HG03558 (cell line): ENCODE measurements around the gene CDKAL1.
"Not testable (repeated sequence)": the region's sequence is repeated elsewhere in the genome, so short reads cannot be mapped to it uniquely, and the experiment has no call there.

ENCODE experiments used
- ATAC-seq: cut with Tn5 transposase; IDR thresholded peaks from one replicate; pipeline ENCODE4 v1.9.1; 2021; ENCODE audit warnings: moderate number of reproducible peaks; ENCODE audit not compliant: unreplicated experiment; ENCODE audit errors: extremely low read depth

The CDKAL1 gene

GRCh38 chr6:20584100-20584731, 50.0 kb downstream of the CDKAL1 start:
- no peak for ATAC-seq

DNA sequence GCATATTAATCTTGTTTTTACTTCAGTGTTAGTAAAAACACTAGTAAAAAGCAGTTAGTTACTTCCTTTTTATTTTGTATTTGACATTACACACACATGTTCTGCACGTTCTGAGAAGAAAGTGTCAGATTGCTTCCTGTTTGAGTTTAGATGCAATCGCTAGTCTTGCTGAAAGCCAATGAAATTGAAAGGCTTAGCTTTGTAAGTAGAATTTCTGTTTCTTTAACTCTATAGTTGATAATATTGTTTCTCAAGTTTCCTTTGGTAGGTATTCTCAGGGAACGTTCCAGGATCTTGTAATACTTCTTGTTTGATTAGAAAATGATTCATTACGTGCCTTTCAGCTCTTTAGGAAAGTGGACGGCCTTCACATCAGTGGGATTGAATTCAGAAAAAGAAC, 55.0 kb downstream of the CDKAL1 start:
- no peak for ATAC-seq

- ATAC-seq, result not testable (repeated sequence)
These were observed 56.2 kb downstream of the CDKAL1 start for GRCh38 chr6:20590476-20590875.

- ATAC-seq, result not testable (repeated sequence)
These were observed 60.1 kb downstream of the CDKAL1 start for GRCh38 chr6:20594299-20594853.

DNA sequence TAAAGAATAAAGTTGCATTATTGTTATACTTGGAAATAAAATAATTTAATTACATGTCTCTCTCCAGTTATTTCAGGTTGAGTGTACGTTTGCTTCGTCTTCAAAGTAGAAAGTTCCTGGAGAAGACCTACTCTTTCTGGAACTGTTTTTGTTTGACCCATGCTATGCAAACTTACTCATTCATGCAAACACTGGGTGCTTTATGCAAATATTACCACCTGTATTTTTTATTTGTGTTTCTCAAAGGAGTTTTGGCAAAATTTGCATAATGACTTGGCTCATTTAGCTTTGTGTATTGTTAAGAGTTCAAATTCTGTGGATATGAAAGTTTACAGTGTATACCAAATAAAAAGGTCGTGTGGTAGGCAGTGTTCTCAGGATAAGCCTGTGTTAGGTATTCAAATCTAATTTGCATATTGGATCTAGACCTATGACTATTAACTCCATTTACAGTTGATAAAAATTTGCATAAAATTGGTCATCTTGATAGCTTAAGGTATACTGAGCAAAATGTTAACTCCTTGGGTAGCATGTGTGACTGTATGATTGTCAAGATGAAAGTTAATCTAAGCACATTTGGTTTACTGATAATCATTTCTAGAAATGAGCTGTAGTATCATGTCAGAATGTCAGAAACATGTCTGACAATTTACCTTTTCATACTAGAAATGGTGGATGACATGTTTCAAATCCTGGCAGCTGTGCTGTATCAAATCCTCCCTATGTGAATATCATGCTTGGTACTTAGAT, 65.2 kb downstream of the CDKAL1 start:
- ATAC-seq, result peak; percentile 56

- ATAC-seq, result no peak
These were observed 66.6 kb downstream of the CDKAL1 start for GRCh38 chr6:20600831-20601230.

DNA sequence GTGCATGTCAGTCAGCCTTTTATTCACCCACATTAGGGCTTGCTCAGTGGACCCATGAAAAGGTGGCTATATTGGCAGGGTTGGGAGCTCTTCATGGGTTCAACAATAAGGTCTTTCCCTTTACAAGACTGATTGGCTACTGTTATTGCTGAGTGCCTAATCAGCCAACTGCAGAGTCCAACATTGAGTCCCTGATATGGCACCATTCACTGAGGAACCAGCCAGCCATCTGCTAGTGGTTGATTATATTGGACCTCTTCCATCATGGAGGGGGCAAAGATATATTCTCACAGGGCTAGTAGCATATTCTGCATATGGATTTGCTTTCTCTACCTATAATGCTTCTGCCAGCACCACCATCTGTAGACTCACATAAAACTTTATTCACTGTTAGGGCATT, 69.9 kb downstream of the CDKAL1 start:
- ATAC-seq, result no peak

DNA sequence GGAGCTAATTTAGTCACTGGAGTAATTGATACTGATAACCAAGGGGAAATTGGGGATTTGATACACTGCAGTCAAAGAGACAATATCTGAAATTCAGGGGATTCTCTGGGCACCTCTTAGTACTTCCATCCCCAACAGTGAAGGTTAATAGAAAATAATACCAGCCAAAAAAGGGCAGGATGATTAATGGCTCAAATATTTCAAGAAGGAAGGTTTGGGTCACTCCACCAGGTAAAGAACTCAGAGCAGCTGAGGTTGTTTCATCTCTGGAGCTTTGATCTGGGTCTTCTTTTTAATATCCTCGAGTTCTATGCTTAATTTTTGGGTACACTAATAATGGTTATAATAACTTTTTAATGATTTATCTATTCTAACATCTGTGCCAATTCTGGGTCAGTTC, 70.8 kb downstream of the CDKAL1 start:
- no peak for ATAC-seq

DNA sequence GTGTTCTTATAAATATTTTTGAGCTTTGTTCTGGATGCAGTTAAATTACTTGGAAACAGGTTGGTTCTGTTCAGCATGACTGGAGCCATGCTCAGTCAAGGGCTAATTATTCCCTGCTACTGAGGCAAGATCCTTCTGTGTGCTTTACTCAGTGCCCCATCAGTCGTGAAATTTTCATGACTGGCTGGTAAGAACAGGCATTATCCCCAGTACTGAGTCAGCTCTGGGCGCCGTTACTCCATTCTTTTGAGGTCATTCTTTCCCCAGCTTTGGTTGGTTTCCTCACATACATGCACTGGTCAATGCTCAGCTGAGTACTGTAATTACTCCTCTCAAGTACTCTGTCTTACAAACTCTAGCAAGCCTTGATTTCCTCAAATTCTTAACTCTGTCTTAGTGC, 71.3 kb downstream of the CDKAL1 start:
- ATAC-seq, result no peak

DNA sequence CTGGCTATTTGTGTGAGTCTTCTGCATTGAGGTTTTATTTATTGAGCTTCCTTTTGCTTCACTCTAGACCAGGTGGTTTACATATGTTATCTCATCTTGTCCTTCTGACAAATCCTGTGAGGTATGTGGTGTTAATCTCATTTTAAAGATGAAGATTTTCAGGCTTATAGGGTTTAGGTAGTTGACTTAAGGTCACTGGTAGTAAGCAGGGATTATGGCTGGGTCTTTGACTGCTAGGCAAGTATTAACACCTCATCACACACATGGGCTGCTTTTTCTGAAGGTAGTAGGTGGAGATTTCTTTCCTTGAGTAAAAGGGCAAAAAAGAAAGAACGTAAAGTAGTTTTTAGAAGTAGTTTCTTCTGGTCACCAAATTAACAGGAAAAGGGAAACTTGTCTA, 72.6 kb downstream of the CDKAL1 start:
- ATAC-seq, result no peak

DNA sequence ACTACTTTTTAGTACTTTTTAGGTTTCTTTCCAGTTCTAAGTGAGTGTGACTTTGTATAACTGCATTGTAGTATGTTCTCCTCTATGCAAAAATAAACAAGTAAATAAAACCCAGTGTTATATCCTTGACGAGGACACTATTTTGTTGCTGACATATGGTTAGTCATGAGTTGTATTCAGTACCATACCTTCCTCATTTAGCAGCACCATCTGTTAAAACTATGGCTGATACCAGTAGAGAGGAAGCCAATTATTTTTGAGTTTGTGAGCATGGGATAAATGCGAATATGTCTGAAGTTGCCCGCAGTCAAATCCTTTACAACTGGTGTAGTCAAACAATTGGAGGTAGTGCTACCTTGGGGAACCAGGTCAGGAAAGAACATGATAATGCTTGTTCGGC, 74.1 kb downstream of the CDKAL1 start:
- no peak for ATAC-seq

- no peak for ATAC-seq
These were observed 74.6 kb downstream of the CDKAL1 start for GRCh38 chr6:20608905-20609304.

DNA sequence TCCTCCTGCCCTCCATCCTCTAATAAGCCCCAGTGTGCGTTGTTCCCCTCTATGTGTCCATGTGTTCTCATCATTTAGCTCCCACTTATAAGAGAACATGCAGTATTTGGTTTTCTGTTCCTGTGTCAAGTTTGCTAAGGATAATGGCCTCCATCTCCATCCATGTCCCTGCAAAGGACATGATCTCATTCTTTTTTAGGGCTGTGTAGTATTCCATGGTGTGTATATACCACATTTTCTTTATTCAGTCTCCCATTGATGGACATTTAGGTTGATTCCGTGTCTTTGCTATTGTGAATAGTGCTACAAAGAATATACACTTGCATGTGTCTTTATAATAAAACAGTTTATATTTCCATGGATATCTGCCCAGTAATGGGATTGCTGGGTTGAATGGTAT, 75.7 kb downstream of the CDKAL1 start:
- ATAC-seq, result not testable (repeated sequence)

- ATAC-seq, result no peak
These were observed 76.5 kb downstream of the CDKAL1 start for GRCh38 chr6:20610636-20611370.

GRCh38 chr6:20617537-20617936, 83.3 kb downstream of the CDKAL1 start:
- ATAC-seq, result not testable (repeated sequence)

GRCh38 chr6:20620043-20620442, 85.8 kb downstream of the CDKAL1 start:
- ATAC-seq, result no peak

GRCh38 chr6:20623761-20624160, 89.5 kb downstream of the CDKAL1 start:
- no peak for ATAC-seq

DNA sequence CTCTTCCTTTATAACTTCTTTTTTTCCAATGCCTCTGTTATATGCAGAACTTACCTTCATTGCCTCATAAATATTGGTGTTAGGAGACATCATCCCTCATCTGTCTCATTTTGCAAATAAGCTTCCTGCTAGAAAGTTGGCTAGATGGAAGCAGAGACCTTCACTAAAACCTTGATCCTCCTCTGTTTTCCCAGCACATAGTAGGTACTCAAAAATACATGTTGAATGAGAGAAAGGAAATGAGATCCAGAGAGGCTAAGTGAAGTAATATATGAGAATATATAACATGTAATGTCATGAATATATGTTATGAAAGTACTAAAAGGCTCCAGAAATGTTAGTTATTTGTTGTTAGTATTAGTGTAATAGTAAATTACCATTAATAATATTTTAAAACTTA, 91.9 kb downstream of the CDKAL1 start:
- no peak for ATAC-seq

GRCh38 chr6:20629509-20629908, 95.3 kb downstream of the CDKAL1 start:
- no peak for ATAC-seq

DNA sequence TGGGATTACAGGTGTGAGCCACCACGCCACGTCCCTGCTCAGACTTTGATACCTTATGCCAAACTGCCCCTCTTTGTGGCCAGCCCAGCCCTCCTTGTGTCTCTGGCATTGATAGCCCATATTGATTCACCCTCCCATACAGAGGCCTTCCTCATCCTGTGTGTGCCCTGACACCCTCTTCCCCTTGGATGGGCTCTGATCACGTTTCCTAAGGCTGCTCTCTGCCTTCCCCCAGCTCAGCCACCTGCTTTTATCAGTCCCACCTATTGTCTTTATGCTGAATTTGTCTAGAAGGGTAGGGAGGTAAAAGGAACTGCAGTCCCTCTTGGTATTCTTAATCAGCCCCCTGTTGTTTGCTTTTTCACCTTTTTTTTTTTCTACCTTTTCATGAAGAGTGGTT, 95.9 kb downstream of the CDKAL1 start:
- no peak for ATAC-seq
